HEK293T (cell line): ENCODE measurements around the gene MAST2.
"Not testable (repeated sequence)": the region's sequence is repeated elsewhere in the genome, so short reads cannot be mapped to it uniquely, and the experiment has no call there.

Experiments
- ARNT ChIP-seq: fragments of 450-650 bp; IDR thresholded peaks from 2 replicates; pipeline ENCODE4 v1.6.1; 2017; ENCODE audit warnings: mild to moderate bottlenecking
- FOXA1 ChIP-seq: fragments of 450-650 bp; IDR thresholded peaks from 2 replicates; pipeline ENCODE4 v1.6.1; 2016; ENCODE audit warnings: mild to moderate bottlenecking
- FOXK2 ChIP-seq: fragments of 450-650 bp; IDR thresholded peaks from 2 replicates; pipeline ENCODE4 v1.6.1; 2016; ENCODE audit warnings: mild to moderate bottlenecking
- FOXM1 ChIP-seq: fragments of 450-650 bp; IDR thresholded peaks from 2 replicates; pipeline ENCODE4 v1.6.1; 2017; ENCODE audit warnings: mild to moderate bottlenecking, borderline replicate concordance
- HDGF ChIP-seq: fragments of 450-650 bp; IDR thresholded peaks from 2 replicates; pipeline ENCODE4 v1.6.1; 2017; ENCODE audit warnings: antibody characterized with exemption, borderline replicate concordance
- L3MBTL2 ChIP-seq: fragments of 450-650 bp; conservative IDR thresholded peaks from 2 replicates; pipeline ENCODE4 v1.6.1; 2016; ENCODE audit warnings: mild to moderate bottlenecking
- NFRKB ChIP-seq: fragments of 450-650 bp; IDR thresholded peaks from 2 replicates; pipeline ENCODE4 v1.6.1; 2016; ENCODE audit warnings: mild to moderate bottlenecking, moderate library complexity
- PKNOX1 ChIP-seq: fragments of 450-650 bp; IDR thresholded peaks from 2 replicates; pipeline ENCODE4 v1.6.1; 2016
- SP1 ChIP-seq: fragments of 450-650 bp; IDR thresholded peaks from 2 replicates; pipeline ENCODE4 v1.6.1; 2017
- TARDBP ChIP-seq: fragments of 450-650 bp; IDR thresholded peaks from 2 replicates; pipeline ENCODE4 v1.6.1; 2016
- ZNF384 ChIP-seq: fragments of 450-650 bp; IDR thresholded peaks from 2 replicates; pipeline ENCODE4 v1.6.1; 2016

DNA sequence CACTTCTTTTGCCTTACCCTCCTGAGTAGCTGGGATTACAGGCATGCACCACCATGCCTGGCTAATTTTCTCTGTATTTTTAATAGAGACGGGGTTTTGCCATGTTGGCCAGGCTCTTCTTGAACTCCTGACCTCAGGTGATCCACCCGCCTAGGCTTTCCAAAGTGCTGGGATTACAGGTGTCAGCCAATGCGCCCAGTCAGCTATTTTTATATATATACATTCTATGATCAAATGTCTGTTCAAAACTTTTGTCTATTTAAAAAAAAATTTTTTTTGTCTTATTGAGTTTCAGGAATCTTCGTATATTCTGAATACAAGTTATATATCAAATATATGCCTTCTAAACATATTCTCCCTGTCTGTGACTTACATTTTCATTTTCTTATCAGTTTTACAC lies 34.9 kb downstream of the MAST2 start:
- TF ChIP-seq ZNF384, SP1, PKNOX1, ARNT, NFRKB, HDGF, TARDBP, FOXK2, FOXA1, FOXM1, L3MBTL2: not testable (repeated sequence)
